Dedifferentiated amniotic fluid mesenchymal stem cell (primary cell): Measurements from ENCODE around the gene CELF4.

Experiments
- DNase-seq: peaks from one replicate; pipeline ENCODE4 v3.0.0-alpha.2; 2016; ENCODE audit errors: extremely low spot score

The CELF4 gene

DNA sequence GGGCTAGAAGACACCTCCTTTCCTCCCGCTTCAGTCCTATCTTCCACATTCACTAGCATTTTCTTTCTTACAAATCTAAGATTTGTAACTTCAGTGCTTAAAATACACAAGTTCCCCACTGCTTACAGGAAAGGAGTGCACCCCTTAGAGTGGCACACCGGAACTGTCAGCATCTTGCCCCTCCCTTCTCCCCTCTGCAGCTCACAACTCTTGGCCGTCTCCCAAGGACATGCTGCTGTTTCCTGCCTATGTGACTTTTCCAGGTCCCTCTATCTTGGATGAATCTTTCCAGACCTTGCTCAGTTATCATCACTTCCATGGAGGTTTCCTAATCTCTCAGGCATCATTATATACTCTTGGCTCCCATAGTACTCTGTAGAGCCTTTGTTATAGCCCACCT lies 334.8 kb downstream of the CELF4 start:
- no peak for DNase-seq

DNA sequence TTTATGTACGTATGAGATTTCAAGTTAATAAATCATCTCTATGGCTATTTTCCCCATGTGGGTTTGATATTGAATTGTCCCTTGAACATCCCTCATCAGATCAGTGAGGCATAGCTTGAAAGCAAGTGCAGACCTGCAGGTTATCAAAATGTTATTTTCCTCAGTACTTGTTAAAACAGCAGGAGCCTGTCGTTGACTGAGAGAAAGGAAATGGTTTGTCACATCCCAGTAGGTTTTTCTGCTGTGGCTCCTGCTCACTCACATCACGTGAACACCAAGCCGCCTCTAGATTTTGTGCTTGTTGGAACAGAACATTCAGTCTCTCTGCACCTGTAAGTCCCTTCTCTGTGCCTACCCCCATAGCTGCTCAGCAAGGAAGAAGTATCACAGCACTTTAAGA lies 340.3 kb downstream of the CELF4 start:
- no peak for DNase-seq

GRCh38 chr18:37222999-37223378 lies 342.6 kb downstream of the CELF4 start:
- peak; percentile 52 for DNase-seq

- peak; percentile 29 for DNase-seq
Observed at GRCh38 chr18:37222354-37222998, 343.1 kb downstream of the CELF4 start.

GRCh38 chr18:37219257-37219656 lies 346.3 kb downstream of the CELF4 start:
- no peak for DNase-seq

DNA sequence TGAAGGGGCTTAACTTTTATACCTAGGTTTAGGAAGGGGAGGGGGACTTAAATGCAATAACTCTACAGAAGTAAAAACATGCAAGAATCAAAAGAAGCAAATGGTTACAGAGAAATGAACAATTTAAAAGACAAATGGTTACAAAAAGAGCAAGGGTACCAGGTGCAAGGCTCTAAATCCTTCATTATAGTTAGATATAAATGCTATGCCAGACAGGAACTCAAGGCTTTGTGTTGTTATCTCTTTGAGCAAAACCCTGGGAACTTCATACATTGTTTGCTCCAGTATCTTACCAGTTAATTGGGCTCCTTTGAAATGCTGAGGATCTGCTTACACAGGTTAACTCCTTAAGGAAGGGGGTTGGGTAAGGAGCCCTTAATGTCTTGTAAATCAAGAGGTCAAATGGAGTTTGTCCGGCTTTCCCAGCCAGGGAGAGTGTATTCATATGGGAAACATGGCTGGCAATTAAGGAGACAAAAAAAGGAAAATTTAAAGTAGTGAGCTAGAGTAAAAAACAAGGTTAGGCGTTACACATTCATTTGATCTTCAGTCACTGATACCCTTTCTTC lies 347.5 kb downstream of the CELF4 start:
- no peak for DNase-seq

DNA sequence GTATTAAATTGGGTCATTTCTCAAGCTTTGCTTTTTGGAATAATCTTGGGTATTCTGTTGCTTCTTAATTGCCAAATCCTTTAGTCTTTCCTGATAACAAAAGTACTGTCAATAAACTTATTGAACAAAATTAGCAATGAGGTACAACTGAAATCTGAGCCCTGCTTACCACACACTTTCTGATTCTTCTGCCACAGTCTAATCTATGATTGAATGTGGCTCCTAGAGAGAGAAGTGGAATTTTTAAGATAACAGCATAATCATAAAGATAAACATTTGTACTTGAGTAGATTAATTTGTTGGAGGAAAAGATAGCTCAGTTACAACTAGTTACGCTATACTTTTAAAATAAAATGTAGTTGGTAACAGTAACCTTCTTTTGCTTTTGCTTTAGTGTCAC lies 354.8 kb downstream of the CELF4 start:
- no peak for DNase-seq

DNA sequence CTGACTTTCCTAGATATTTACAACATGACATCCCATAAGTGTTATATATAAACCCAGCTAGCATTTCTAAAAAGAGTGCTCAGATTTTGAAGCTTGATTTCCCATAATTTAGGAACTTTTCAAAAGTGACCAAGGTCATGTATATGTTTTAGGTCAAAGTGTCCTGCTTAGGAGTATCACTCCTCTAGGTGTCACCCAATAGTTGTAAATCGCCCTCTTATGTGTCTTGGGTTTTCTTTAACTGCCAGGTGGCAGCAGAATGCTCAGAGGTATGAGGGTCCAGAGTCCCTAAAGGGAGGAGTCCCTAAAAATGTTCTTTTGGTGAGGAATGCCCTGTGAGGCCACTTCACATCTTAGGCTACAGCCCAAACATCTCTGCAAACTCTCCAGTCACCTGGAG lies 358.3 kb downstream of the CELF4 start:
- DNase-seq = no peak

DNA sequence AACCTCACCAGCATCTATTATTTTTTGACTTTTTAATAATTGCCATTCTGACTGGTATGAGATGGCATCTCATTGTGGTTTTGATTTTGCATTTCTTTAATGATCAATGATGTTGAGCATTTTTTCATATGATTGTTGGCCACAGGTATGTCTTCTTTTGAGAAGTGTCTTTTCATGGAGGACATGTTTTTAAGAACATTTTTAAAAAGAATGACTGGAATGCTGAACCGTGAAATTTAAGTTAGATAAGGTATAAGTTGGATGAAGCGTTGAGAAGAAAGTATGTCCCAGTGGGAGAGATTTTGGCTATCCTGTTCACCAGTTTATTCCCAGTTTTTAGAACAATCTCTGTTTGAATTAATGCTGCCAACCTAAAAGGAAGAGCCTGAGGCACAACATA lies 365.9 kb downstream of the CELF4 start:
- no peak for DNase-seq
